GM10248 (cell line): ENCODE results near the gene SEC61B.

Experiments used
- CTCF ChIA-PET: fragments of 300-600 bp; sonication (Branson Sonifier 250); formaldehyde crosslinking; extraction: SDS; loops from one replicate; lab custom pipeline; 2021; ENCODE audit warnings: antibody characterized with exemption; lab: Yijun Ruan, JAX
- POLR2A ChIA-PET: fragments of 350-650 bp; sonication (Branson Sonifier 250); formaldehyde crosslinking; extraction: SDS; loops from one replicate; lab custom pipeline; 2020; ENCODE audit warnings: antibody characterized with exemption; lab: Yijun Ruan, JAX
- DNase-seq: peaks from one replicate; pipeline ENCODE4 v3.0.0; 2012; ENCODE audit errors: extremely low spot score
- TF ChIP-seq, protein P1 (sequence below): IDR thresholded peaks from 2 replicates; pipeline ENCODE4 v1.5.1; 2012; ENCODE audit warnings: mild to moderate bottlenecking, low read depth; ENCODE audit errors: extremely low read depth, missing control alignments, control extremely low read depth

SEC61B gene

DNA sequence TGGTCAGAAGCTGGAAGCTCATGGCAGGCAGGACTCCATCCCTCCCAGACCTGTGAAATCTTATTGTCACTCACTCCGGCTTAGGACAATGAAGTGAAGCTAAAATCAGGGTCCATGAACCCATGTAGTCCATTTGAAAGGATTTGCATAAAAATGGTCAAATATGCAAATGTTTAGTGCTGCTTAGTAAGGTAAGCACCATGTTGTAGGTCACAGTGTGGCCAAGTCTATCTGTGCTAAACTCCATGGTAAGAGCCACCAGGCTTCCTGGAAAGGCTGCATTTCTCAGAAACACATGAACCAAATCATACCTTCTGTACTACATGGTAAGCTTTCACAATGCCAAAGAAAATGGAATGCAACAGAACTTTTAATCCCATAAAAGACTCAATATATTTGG lies 6.0 kb upstream of the SEC61B start:
- ChIA-PET POLR2A (no interaction called here), CTCF (interaction anchor here (0.9 to 9.8 kb wide), 8 partner anchors 9 to 1221 kb away, joined by 3 to 76 read pairs (median 6); no protein-coding TSS in a partner anchor)
- TF ChIP-seq, protein P1, sequence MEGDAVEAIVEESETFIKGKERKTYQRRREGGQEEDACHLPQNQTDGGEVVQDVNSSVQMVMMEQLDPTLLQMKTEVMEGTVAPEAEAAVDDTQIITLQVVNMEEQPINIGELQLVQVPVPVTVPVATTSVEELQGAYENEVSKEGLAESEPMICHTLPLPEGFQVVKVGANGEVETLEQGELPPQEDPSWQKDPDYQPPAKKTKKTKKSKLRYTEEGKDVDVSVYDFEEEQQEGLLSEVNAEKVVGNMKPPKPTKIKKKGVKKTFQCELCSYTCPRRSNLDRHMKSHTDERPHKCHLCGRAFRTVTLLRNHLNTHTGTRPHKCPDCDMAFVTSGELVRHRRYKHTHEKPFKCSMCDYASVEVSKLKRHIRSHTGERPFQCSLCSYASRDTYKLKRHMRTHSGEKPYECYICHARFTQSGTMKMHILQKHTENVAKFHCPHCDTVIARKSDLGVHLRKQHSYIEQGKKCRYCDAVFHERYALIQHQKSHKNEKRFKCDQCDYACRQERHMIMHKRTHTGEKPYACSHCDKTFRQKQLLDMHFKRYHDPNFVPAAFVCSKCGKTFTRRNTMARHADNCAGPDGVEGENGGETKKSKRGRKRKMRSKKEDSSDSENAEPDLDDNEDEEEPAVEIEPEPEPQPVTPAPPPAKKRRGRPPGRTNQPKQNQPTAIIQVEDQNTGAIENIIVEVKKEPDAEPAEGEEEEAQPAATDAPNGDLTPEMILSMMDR: no peak
- no peak for DNase-seq

DNA sequence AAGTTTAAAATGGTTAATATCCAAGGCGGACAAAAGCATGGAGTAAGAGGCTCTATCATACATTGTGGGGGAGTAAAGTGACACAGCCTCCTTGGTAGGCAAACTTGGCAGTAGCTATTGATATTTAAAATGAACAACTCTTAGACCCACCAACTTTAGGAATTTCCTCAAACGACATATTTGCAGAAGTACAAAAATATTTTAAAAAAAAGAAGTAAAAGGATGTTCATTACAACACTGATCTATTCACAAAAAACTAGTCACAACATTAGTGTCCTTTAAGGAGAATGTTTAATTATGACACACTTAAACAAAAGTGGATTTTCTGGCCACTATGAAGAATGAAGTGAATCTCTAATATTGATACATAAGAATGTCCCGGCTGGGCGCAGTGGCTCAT lies 2.1 kb upstream of the SEC61B start:
- POLR2A ChIA-PET: no interaction called here
- TF ChIP-seq, protein P1: no peak
- no peak for DNase-seq
- CTCF ChIA-PET: interaction anchor here (0.6 to 9.8 kb wide), 4 partner anchors 13 to 35 kb away, joined by 3 to 97 read pairs (median 42); no protein-coding TSS in a partner anchor

DNA sequence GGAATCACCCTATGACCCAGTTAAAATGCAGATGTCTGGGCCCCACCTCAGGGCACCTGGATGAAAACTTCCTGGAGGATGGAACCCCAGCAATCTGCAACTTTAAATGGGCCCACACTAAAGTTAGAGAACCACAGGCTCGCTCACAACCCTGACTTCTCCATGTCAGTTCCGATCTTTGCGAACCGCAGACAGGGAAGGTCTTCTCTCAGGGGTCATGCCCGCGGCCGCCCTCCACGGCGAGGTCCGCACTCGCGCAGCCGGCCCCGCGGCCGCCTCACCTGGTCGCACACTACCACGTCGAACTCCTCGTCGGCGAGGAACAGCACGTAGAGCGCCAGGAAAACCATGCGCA lies 839 bp upstream of the SEC61B start:
- TF ChIP-seq, protein P1: no peak
- no peak for DNase-seq
- ChIA-PET POLR2A (interaction anchor here (0.6 to 1.8 kb wide), 5 partner anchors 8 to 1252 kb away, joined by 3 to 13 read pairs (median 7); partner anchors contain the start of genes NR4A3 and TMEFF1), CTCF (interaction anchor here (0.9 to 9.8 kb wide), 7 partner anchors 12 to 1104 kb away, joined by 3 to 97 read pairs (median 8); no protein-coding TSS in a partner anchor)

DNA sequence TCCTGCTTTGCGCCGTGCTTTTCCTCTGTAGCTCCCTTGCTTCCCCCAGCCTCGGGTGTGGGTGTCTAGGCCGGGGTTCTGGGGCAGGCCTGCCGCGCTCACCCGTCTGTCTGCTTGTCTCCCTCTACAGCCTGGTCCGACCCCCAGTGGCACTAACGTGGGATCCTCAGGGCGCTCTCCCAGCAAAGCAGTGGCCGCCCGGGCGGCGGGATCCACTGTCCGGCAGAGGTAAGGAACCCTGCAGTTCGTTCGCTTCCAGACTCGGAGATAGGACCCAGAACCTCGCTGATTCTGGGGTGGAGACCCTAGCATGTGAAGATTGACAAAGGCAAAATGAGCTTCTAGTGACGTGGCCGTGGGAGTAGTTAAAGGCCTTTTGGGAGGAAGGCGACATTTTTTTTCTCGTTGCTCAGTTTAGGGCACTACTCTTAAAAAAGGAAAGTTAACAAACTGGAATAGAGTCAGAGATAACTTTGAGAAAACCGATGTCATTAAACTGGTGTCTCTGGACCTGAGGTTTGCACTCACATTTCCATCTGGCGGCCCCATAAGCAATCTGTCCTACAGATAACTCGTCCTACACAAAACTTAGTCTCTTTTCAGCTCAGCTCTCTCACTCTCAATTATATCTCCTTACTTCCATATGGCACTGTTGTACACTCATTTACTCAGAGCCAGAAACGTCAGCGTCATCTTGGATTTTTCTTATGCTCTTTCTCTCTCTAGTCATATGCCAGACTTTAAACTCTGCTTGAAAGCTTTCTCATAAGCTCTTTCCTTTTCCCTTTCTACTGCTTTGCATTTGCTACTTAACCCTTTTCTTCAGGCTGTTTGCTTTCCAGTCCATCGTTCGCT lies 561 bp downstream of the SEC61B start:
- no peak for DNase-seq
- ChIA-PET POLR2A (interaction anchor here (0.6 to 1.8 kb wide), 6 partner anchors 10 to 599 kb away, joined by 3 to 13 read pairs (median 6); partner anchors contain the start of gene NR4A3), CTCF (interaction anchor here (0.6 to 8.3 kb wide), 12 partner anchors 10 to 997 kb away, joined by 3 to 97 read pairs (median 4); no protein-coding TSS in a partner anchor)

DNA sequence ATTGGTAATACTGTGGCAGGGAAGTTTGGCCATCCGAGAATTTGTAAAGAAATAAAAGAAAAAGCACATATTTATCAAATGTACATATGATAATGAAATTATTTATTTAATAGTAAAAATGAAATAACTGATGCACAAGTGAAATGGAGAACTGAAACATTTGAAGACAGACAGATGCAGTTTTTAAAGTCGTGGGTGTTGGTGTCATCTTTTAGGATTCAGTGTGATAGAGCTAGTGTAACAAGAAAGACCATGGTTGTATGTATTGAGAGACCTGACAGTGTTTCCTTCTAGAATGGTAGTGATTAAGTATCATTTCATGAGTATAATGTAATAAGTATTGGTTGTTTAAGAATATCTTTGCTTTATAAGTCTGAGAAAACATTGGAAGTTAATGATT lies 2.4 kb downstream of the SEC61B start:
- TF ChIP-seq, protein P1: no peak
- ChIA-PET POLR2A (interaction anchor here (1.9 kb wide), 1 partner anchor 10 kb away, joined by 4 read pairs; no protein-coding TSS in a partner anchor), CTCF (interaction anchor here (2.1 to 8.3 kb wide), 3 partner anchors 9 to 39 kb away, joined by 8 to 97 read pairs (median 31); no protein-coding TSS in a partner anchor)
- DNase-seq: peak; percentile 33

More for the DNA sequence above, 561 bp downstream of the SEC61B start:
- TF ChIP-seq, protein P1: no peak

DNA sequence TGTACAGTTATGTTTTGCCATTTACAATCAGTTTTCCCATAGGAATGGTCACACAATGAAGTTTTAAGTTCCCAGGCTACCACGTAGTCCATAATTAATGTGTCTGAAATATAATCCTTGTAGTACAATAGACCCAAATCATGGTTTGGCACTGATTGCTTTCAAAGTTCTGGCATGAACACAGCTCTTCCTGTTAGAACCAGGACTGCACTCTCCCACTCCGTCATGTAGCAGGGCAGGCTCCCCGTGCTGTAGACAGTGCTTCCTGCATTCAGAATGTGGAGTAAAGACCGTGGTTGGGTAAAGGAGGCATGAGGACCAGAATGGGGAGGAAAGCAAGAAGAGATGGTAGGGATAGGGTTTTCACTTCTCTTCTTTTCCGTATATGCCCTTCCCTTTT lies 4.0 kb downstream of the SEC61B start:
- ChIA-PET POLR2A (interaction anchor here (1.3 to 1.9 kb wide), 2 partner anchors 8 to 9 kb away, joined by 3 to 4 read pairs; no protein-coding TSS in a partner anchor), CTCF (interaction anchor here (0.9 to 8.3 kb wide), 6 partner anchors 7 to 47 kb away, joined by 3 to 97 read pairs (median 7); no protein-coding TSS in a partner anchor)
- no peak for DNase-seq
- TF ChIP-seq, protein P1: no peak
